H1 (cell line): ENCODE measurements around the gene ASB1.

Source experiments
- CBX5 ChIP-seq: fragments of 300-800, 300-1000 bp; sonication (generic); IDR thresholded peaks from 2 replicates; pipeline ENCODE4 v1.7.1; 2016; ENCODE audit warnings: antibody characterized with exemption, low read length, low read depth
- EZH2 ChIP-seq: fragments of 200-600 bp; sonication (generic); IDR thresholded peaks from 2 replicates; pipeline ENCODE4 v1.7.1; 2012; ENCODE audit warnings: low read depth, mild to moderate bottlenecking, moderate library complexity, low read length, inconsistent platforms; ENCODE audit not compliant: severe bottlenecking
- RXRA ChIP-seq: IDR thresholded peaks from 2 replicates; pipeline ENCODE4 v1.6.1; 2011; ENCODE audit warnings: low read depth, mild to moderate bottlenecking, low read length, moderate library complexity; ENCODE audit not compliant: insufficient read depth
- TAF1 ChIP-seq: IDR thresholded peaks from 2 replicates; pipeline ENCODE4 v1.6.1; 2011; ENCODE audit warnings: mild to moderate bottlenecking, low read depth, low read length
- TF ChIP-seq, protein P1 (sequence below), 3 experiments: IDR thresholded peaks; 1 replicate in 2 of 3; 2 replicates in 1 of 3; pipeline versions ENCODE4 v1.5.1 to v1.6.1; 2011; ENCODE audit warnings: low read length in 3 of 3, mild to moderate bottlenecking in 3 of 3, inconsistent platforms in 2 of 3, low read depth in 1 of 3, moderate library complexity in 1 of 3; ENCODE audit not compliant: insufficient read depth in 1 of 3; ENCODE audit errors: control extremely low read depth in 1 of 3

- TF ChIP-seq EZH2 (no peak), CBX5 (no peak), TAF1 (no peak), RXRA (no peak)
- TF ChIP-seq, protein P1, sequence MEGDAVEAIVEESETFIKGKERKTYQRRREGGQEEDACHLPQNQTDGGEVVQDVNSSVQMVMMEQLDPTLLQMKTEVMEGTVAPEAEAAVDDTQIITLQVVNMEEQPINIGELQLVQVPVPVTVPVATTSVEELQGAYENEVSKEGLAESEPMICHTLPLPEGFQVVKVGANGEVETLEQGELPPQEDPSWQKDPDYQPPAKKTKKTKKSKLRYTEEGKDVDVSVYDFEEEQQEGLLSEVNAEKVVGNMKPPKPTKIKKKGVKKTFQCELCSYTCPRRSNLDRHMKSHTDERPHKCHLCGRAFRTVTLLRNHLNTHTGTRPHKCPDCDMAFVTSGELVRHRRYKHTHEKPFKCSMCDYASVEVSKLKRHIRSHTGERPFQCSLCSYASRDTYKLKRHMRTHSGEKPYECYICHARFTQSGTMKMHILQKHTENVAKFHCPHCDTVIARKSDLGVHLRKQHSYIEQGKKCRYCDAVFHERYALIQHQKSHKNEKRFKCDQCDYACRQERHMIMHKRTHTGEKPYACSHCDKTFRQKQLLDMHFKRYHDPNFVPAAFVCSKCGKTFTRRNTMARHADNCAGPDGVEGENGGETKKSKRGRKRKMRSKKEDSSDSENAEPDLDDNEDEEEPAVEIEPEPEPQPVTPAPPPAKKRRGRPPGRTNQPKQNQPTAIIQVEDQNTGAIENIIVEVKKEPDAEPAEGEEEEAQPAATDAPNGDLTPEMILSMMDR (IDR thresholded peaks at IDR 0.05; ENCODE audit: control extremely low read depth in 1 of 3, insufficient read depth in 1 of 3, low read depth in 1 of 3, low read length in 3 of 3), result no peak
Observed at GRCh38 chr2:238415893-238416292, 10.8 kb upstream of the ASB1 start.
